ENCODE results near the gene ZNF83. TPM values are rescaled to one million over a fixed set of nuclear protein-coding genes. Genes with fewer than 3 reads are reported as not detected.

Gene ZNF83
- total RNA-seq, 1 experiment from 2014 or later, result 31.6 TPM

- Histone ChIP-seq H3K4me1 (ENCODE audit: insufficient read depth, low read length) (peaks cover 12% of the 10 kb centered on the region; the same call in 1 of the 2 replicates), H4K8ac (replicated peaks; ENCODE audit: insufficient read length, low read depth, low read length) (no peak overlapping the region), H3K18ac (ENCODE audit: insufficient read length, low read depth, low read length) (no peak overlapping the region), H2AK5ac (ENCODE audit: insufficient read length, low read length) (no peak overlapping the region), H3K56ac (ENCODE audit: insufficient read length, low read depth, low read length) (no peak overlapping the region), H3K4ac (ENCODE audit: low read depth, low read length) (no peak overlapping the region), H4K20me1 (ENCODE audit: control insufficient read depth, insufficient read depth, insufficient read length) (no peaks in the 10 kb centered on the region), H3K27ac (ENCODE audit: insufficient read length, low read depth, low read length) (no peak overlapping the region), H2BK12ac (ENCODE audit: insufficient read length, low read depth, low read length) (no peak overlapping the region), H3K79me2 (ENCODE audit: insufficient read depth, low read length) (no peaks in the 10 kb centered on the region), H3K14ac (ENCODE audit: insufficient read depth, low read length) (no peak overlapping the region), H4K5ac (ENCODE audit: insufficient read length, low read depth, low read length) (no peak overlapping the region), H4K91ac (ENCODE audit: insufficient read length, low read depth, low read length) (no peak overlapping the region), H3K23ac (ENCODE audit: insufficient read length, low read depth, low read length) (no peak overlapping the region), H3K9ac (ENCODE audit: extremely low read depth, insufficient read length, low read length) (no peak overlapping the region), H3T11ph (ENCODE audit: low read length) (no peak overlapping the region), H2BK5ac (ENCODE audit: insufficient read length, low read length) (no peak overlapping the region), H3K79me1 (ENCODE audit: insufficient read depth, low read depth, low read length, poor library complexity, severe bottlenecking) (peaks cover 3% of the 10 kb centered on the region), H2BK120ac (ENCODE audit: low read depth, low read length, poor library complexity, severe bottlenecking) (no peak overlapping the region), H2AFZ (ENCODE audit: low read length) (no peak overlapping the region), H3K4me2 (ENCODE audit: insufficient read depth, insufficient read length, low read length) (no peak overlapping the region), H3K23me2 (ENCODE audit: insufficient read length, low read depth, low read length, poor library complexity, severe bottlenecking) (no peaks in the 10 kb centered on the region), H3K9me3 (ENCODE audit: control insufficient read depth, low read depth, low read length) (no peaks in the 10 kb centered on the region), H2BK15ac (ENCODE audit: low read depth, low read length) (no peak overlapping the region), H3K27me3 (ENCODE audit: insufficient read depth, low read length) (no peaks in the 10 kb centered on the region), H2BK20ac (ENCODE audit: low read depth, low read length, poor library complexity, severe bottlenecking) (no peak overlapping the region)
- no peak overlapping the region for H3K27ac Mint-ChIP-seq
- H3K27me3 Mint-ChIP-seq (ENCODE audit: low read depth), result no peaks in the 10 kb centered on the region
- H3K9me3 Mint-ChIP-seq, result no peaks in the 10 kb centered on the region; a peak in 1 of 5 replicates
- peaks cover 38% of the 10 kb centered on the region in 2 experiments for H3K4me1 Mint-ChIP-seq
- H3K4me3 Mint-ChIP-seq, result no peak overlapping the region
- peaks cover 0 to 3% (median 3%) of the 10 kb centered on the region in 3 experiments; a peak in 2 of 7 replicates for H3K36me3 Mint-ChIP-seq (ENCODE audit: insufficient read depth in 1 of 3, low read depth in 3 of 3)
- TF ChIP-seq CTCF (conservative IDR thresholded peaks at IDR 0.05), result no peak
- no peak for DNase-seq
Observed at GRCh38 chr19:52666506-52666905, 28.4 kb upstream of the ZNF83 start.
